ENCODE results near the gene HOXB8. TPM values are rescaled to one million over a fixed set of nuclear protein-coding genes. Genes with fewer than 3 reads are reported as not detected.

HOXB8 gene
- total RNA-seq, 1 donor from 2014 or later: not detected

DNA sequence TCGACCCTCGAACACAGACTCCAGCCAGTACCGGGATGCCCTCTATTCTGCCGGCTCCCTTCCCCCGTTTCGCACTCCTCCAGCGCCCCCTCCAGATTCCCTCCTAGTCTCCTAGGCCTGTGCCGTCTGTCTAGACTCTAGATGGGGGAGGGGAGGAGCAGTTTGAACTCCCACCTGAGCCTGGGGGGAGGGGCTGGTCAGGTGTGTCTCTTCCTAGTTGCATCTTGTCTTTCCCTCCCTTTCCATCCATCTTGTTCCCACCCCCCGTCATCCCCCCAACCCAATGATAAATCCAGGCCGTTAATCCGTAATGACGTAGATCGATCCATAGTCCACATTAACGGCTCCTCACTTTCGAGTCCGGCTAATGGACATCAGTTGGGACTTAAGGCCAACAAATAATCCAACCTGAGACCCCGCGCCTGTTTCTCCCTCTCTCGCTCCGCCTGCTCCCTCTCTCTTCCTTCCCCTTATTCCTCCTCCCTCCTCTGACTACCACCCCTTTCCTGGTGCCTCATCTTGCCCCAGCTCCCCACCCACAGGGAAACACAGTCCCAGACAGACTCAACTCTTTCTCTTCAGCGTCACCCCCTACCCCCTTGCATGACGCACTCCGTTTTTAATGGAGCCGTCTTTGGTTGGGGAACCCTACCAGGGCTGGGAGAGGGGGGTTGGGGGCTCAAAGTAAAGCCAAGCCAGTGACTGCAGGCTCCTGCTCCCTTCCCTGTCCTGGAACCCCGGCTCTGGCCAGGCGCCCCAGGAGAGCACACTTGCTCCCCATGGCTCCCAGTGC lies 18.2 kb downstream of the HOXB8 start:
- Histone ChIP-seq H3K27me3 (ENCODE audit: control insufficient read depth in 3 of 3, insufficient read depth in 3 of 3, low read length in 3 of 3) (peaks cover 87 to 95% (median 92%) of the 10 kb centered on the region in 3 donors), H3K36me3 (ENCODE audit: control insufficient read depth in 3 of 3, insufficient read depth in 3 of 3, low read length in 3 of 3) (no peaks in the 10 kb centered on the region), H3K27ac (ENCODE audit: low read depth, low read length) (no peak overlapping the region), H3K9me3 (ENCODE audit: control insufficient read depth in 3 of 3, low read length in 3 of 3) (no peaks in the 10 kb centered on the region), H3K4me1 (ENCODE audit: control insufficient read depth in 3 of 3, insufficient read depth in 3 of 3, low read length in 3 of 3) (peaks cover 12 to 30% (median 28%) of the 10 kb centered on the region in 3 donors), H3K4me3 (ENCODE audit: low read length in 3 of 3) (peak overlapping the region; percentile 35 to 66 (median 41)), H3K9ac (ENCODE audit: low read depth in 1 of 3, low read length in 3 of 3) (peak overlapping the region; percentile 50 to 62 (median 57))

DNA sequence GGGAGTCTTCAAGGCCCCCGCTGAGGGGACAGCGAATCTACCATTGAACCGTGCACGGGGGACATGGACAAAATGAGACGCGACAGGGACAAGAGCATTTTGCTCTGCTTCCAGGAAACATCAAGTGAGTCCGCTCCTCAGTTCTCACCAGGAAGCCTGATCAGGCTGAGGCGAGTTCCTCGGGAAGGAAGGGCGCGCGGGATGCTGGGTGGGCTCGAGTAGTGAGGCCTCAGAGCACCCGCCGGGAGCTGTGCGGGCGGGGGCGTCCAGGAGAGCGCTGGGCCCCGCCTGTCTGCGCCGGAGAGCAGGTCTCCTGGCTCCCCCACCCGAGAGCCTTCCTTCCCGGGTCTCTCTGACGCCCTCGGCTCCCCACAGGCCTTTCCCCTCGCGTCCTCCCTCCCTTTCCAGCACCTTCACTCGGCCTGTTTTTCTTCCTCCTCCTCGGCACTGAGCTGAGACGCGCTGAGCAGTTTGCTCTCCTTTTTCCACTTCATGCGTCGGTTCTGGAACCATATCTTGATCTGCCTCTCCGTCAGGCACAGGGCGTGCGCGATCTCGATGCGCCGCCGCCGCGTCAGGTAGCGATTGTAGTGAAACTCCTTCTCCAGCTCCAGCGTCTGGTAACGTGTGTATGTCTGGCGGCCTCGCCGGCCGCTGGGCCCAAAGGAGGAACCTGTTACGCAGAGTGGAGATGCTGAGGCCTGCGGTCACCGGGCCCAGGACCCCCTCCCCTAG lies 18.9 kb downstream of the HOXB8 start:
- no peak overlapping the region for H3K27ac ChIP-seq (ENCODE audit: low read depth, low read length)
- H3K27me3 ChIP-seq (ENCODE audit: control insufficient read depth in 3 of 3, insufficient read depth in 3 of 3, low read length in 3 of 3): peaks cover 86 to 94% (median 92%) of the 10 kb centered on the region in 3 donors
- H3K9ac ChIP-seq (ENCODE audit: low read depth in 1 of 3, low read length in 3 of 3): no peak overlapping the region
- H3K4me3 ChIP-seq (ENCODE audit: low read length in 3 of 3): no peak overlapping the region
- no peaks in the 10 kb centered on the region for H3K9me3 ChIP-seq (ENCODE audit: control insufficient read depth in 3 of 3, low read length in 3 of 3)
- H3K36me3 ChIP-seq (ENCODE audit: control insufficient read depth in 3 of 3, insufficient read depth in 3 of 3, low read length in 3 of 3): no peaks in the 10 kb centered on the region
- H3K4me1 ChIP-seq (ENCODE audit: control insufficient read depth in 3 of 3, insufficient read depth in 3 of 3, low read length in 3 of 3): peaks cover 12 to 30% (median 28%) of the 10 kb centered on the region in 3 donors

DNA sequence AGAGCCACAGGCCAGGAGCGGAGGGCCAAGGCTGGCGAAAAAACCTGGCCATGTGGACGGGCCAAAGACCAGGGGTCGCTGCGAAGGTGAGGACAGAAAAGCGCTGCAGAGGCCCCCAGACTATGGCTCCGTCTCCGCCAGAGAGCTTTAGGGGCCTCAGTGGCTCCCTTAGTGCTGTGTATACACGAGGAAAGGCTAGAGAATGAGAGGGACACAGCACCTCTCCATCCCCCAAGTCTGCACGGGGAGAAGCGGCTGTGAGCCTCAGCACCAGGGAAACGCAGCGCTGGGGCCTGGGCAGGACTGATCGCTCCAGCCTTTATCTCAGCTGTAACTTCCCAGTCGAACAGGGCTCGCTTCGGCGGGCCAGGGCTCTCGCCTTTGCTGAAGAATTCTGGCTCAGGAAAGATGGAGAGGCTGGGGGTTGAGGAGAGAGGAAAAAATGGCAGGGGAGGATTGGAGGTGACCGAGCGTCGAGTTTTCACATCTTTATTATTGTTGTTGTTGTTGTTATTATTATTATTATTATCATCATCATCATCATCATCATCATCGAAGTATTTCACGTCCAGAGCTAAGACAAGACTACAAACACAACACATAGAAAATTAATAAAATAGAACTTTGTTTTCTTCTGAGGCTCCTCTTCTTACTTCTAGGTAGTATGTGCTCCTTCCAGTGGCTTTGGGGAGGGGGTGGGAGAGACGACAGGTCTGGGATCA lies 19.7 kb downstream of the HOXB8 start:
- Histone ChIP-seq H3K9me3 (ENCODE audit: control insufficient read depth in 3 of 3, low read length in 3 of 3) (no peaks in the 10 kb centered on the region), H3K27me3 (ENCODE audit: control insufficient read depth in 3 of 3, insufficient read depth in 3 of 3, low read length in 3 of 3) (peaks cover 86 to 94% (median 92%) of the 10 kb centered on the region in 3 donors), H3K4me3 (ENCODE audit: low read length in 3 of 3) (no peak overlapping the region), H3K27ac (ENCODE audit: low read depth, low read length) (no peak overlapping the region), H3K9ac (ENCODE audit: low read depth in 1 of 3, low read length in 3 of 3) (no peak overlapping the region), H3K36me3 (ENCODE audit: control insufficient read depth in 3 of 3, insufficient read depth in 3 of 3, low read length in 3 of 3) (no peaks in the 10 kb centered on the region), H3K4me1 (ENCODE audit: control insufficient read depth in 3 of 3, insufficient read depth in 3 of 3, low read length in 3 of 3) (peaks cover 12 to 30% (median 28%) of the 10 kb centered on the region in 3 donors)

DNA sequence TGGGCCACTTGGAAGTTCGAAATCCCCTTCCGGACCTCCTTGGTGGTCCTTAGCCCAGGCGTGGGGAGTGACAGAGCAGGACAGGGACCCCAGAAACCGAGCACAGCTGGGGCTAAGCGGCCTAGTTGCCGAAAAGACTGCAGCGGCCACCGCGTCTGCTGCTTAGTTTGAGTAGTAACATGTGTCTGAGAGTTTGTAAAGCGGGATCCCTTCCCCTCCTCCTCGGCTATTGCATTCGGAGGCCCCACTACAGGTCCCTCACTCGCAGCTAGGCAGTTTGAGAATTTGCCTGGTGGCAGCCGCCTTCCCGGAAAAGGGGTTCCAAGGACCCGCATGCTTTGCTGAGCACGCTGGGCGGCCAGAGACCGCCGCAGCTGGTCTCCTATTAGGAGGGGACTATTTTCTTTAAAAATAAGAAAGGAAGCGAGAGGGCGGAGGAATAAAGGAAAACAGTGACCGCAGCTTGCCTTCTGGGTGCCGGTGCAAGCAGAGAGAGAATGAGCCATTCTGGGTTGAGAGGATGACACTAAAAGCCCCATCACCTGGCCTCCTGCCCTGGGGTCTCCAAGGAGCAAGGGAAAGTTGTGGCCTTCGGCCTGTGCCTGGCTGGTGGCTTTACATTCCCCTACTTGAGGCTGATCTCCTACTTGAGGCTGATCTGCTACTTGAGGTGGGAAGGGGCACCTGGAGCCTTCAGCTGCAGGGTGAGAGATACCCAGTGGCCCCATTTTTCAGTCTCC lies 20.4 kb downstream of the HOXB8 start:
- Histone ChIP-seq H3K4me1 (ENCODE audit: control insufficient read depth in 3 of 3, insufficient read depth in 3 of 3, low read length in 3 of 3) (peaks cover 12 to 30% (median 28%) of the 10 kb centered on the region in 3 donors), H3K9me3 (ENCODE audit: control insufficient read depth in 3 of 3, low read length in 3 of 3) (no peaks in the 10 kb centered on the region), H3K36me3 (ENCODE audit: control insufficient read depth in 3 of 3, insufficient read depth in 3 of 3, low read length in 3 of 3) (no peaks in the 10 kb centered on the region), H3K4me3 (ENCODE audit: low read length in 3 of 3) (no peak overlapping the region), H3K27ac (ENCODE audit: low read depth, low read length) (no peak overlapping the region), H3K27me3 (ENCODE audit: control insufficient read depth in 3 of 3, insufficient read depth in 3 of 3, low read length in 3 of 3) (peaks cover 83 to 92% (median 91%) of the 10 kb centered on the region in 3 donors), H3K9ac (ENCODE audit: low read depth in 1 of 3, low read length in 3 of 3) (no peak overlapping the region)

DNA sequence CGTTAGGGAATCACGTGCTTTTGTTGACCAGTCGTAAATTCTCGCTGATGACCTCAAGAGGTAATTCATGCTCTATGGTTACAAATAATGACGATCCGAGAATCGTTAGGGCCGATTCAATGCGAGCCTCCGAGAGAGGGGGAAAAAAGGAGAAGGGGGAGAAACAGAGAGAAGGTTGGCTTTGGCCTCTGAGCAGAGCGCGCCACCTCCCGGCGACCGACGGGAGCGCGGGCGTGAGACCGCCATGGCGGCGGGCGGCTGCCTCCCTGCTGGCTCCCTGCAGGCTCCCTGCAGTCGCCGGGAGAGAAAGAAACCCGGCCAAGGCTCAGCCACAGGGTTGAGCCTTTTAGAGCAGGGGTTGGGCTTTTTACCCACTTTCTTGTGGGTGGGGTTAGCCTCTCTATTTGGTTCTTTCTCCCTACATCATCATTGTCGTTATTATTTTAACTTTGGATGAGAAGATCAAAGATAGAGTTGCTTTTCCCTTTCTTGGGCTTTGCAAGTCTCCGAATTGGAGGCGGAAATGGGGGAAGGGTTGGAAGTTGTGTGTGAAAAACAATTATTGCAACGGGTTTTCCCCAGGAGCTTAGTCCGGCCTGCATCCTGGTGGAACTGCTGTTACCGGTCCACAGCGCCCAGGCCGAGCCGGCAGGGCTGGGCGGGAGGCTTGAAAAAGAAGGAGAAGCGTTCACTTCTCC lies 21.1 kb downstream of the HOXB8 start:
- Histone ChIP-seq H3K36me3 (ENCODE audit: control insufficient read depth in 3 of 3, insufficient read depth in 3 of 3, low read length in 3 of 3) (no peaks in the 10 kb centered on the region), H3K27ac (ENCODE audit: low read depth, low read length) (no peak overlapping the region), H3K27me3 (ENCODE audit: control insufficient read depth in 3 of 3, insufficient read depth in 3 of 3, low read length in 3 of 3) (peaks cover 80 to 91% (median 90%) of the 10 kb centered on the region in 3 donors), H3K4me1 (ENCODE audit: control insufficient read depth in 3 of 3, insufficient read depth in 3 of 3, low read length in 3 of 3) (peaks cover 12 to 30% (median 28%) of the 10 kb centered on the region in 3 donors), H3K4me3 (ENCODE audit: low read length in 3 of 3) (peak overlapping the region in 1 of 3 donors; percentile 62), H3K9ac (ENCODE audit: low read depth in 1 of 3, low read length in 3 of 3) (no peak overlapping the region), H3K9me3 (ENCODE audit: control insufficient read depth in 3 of 3, low read length in 3 of 3) (no peaks in the 10 kb centered on the region)

DNA sequence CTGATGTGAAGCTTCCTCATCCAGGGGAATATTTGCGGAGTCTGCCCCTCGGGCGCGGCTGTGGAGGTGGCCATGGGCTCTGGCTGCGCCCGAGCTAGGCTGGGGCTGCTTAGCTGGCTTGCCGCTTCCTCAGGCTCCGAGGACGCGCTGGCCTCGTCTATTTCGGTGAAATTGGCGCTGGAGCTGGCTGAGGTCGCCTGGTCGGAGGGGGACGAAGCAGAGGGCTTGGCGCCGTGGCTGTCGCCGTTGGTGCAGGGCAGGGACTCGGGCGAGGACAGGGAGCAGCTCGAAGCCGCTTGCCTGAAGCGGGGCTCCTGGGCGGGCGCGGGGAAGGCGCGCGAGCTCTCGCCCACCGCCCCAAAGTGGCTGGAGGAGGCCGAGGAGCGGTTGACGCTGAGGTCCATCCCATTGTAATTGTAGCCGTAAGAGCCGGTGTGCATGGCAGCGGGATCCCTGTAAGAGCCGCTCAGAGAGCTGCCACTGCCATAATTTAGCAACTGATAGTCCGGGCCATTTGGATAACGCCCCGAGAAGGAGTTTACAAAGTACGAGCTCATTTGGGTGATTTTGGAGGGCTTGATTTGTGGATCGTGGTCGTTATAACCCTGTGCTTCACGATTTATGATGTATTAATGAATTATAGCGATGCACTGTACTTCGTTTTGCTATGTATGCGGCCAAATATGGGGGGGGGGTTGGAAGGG lies 21.8 kb downstream of the HOXB8 start, which contains the start of gene HOXB5:
Gene HOXB5 (minus strand): TSS at position 654 of the 704 bp plus-strand sequence. CDS start 97 bp downstream, at position 557.
- H3K4me3 ChIP-seq (ENCODE audit: low read length in 3 of 3): peak within 1 kb of the TSS; percentile 11 to 62 (median 45)
- no peak within 1 kb of the TSS for H3K27ac ChIP-seq (ENCODE audit: low read depth, low read length)
- H3K4me1 ChIP-seq (ENCODE audit: control insufficient read depth in 3 of 3, insufficient read depth in 3 of 3, low read length in 3 of 3): peaks cover 12 to 30% (median 24%) of the 10 kb centered on the region in 3 donors
- no peaks in the 10 kb centered on the region for H3K9me3 ChIP-seq (ENCODE audit: control insufficient read depth in 3 of 3, low read length in 3 of 3)
- H3K36me3 ChIP-seq (ENCODE audit: control insufficient read depth in 3 of 3, insufficient read depth in 3 of 3, low read length in 3 of 3): no peaks in the 10 kb centered on the region
- peak within 1 kb of the TSS in 1 of 3 donors; percentile 45 for H3K9ac ChIP-seq (ENCODE audit: low read depth in 1 of 3, low read length in 3 of 3)
- peaks cover 74 to 91% (median 86%) of the 10 kb centered on the region in 3 donors for H3K27me3 ChIP-seq (ENCODE audit: control insufficient read depth in 3 of 3, insufficient read depth in 3 of 3, low read length in 3 of 3)

DNA sequence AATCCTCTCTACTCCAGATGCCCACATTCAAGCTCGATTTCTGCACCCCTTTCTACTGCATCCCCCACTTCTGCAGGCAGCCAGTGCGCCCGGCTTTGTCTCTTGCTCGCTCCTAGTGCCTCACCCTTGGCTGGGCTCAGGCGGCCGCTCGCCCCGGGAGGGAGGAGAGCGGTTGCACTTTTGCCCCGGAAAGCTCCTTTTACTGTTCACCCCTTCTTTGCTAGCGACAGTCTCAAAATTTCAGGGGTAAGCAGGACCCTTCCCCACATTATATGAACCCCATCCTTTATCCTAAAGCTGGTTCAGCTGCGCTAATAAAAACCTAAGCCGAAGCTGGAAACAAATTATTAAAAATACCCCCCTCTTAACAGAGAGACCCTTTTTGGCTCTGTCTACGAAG lies 22.5 kb downstream of the HOXB8 start:
- H3K9ac ChIP-seq (ENCODE audit: low read depth in 1 of 3, low read length in 3 of 3): no peak overlapping the region
- no peaks in the 10 kb centered on the region for H3K36me3 ChIP-seq (ENCODE audit: control insufficient read depth in 3 of 3, insufficient read depth in 3 of 3, low read length in 3 of 3)
- H3K9me3 ChIP-seq (ENCODE audit: control insufficient read depth in 3 of 3, low read length in 3 of 3): no peaks in the 10 kb centered on the region
- H3K4me3 ChIP-seq (ENCODE audit: low read length in 3 of 3): no peak overlapping the region
- peaks cover 67 to 91% (median 85%) of the 10 kb centered on the region in 3 donors for H3K27me3 ChIP-seq (ENCODE audit: control insufficient read depth in 3 of 3, insufficient read depth in 3 of 3, low read length in 3 of 3)
- peaks cover 10 to 25% (median 17%) of the 10 kb centered on the region in 3 donors for H3K4me1 ChIP-seq (ENCODE audit: control insufficient read depth in 3 of 3, insufficient read depth in 3 of 3, low read length in 3 of 3)
- no peak overlapping the region for H3K27ac ChIP-seq (ENCODE audit: low read depth, low read length)

DNA sequence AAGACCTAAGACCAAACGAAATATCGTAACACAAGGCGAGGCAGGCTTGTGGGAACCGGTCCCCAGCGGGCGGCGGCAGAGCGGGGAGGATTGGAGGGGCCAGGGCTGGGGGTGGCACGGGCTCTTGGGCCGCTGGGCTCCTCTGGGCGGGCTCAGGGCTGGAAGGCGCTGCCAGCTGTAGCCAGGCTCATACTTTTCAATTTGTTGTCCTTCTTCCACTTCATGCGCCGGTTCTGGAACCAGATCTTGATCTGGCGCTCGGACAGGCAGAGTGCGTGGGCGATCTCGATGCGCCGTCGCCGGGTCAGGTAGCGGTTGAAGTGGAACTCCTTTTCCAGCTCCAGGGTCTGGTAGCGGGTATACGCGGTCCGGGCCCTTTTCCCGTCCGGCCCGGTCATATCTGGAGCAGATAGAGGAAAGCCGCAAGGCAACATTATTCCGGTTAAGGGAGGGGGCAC lies 23.0 kb downstream of the HOXB8 start:
- H3K27me3 ChIP-seq (ENCODE audit: control insufficient read depth in 3 of 3, insufficient read depth in 3 of 3, low read length in 3 of 3): peaks cover 66 to 91% (median 84%) of the 10 kb centered on the region in 3 donors

More for the DNA sequence above, 23.0 kb downstream of the HOXB8 start:
- H3K27ac ChIP-seq (ENCODE audit: low read depth, low read length): no peak overlapping the region
- no peaks in the 10 kb centered on the region for H3K9me3 ChIP-seq (ENCODE audit: control insufficient read depth in 3 of 3, low read length in 3 of 3)
- H3K4me1 ChIP-seq (ENCODE audit: control insufficient read depth in 3 of 3, insufficient read depth in 3 of 3, low read length in 3 of 3): peaks cover 6 to 24% (median 12%) of the 10 kb centered on the region in 3 donors
- no peak overlapping the region for H3K9ac ChIP-seq (ENCODE audit: low read depth in 1 of 3, low read length in 3 of 3)
- H3K4me3 ChIP-seq (ENCODE audit: low read length in 3 of 3): no peak overlapping the region
- no peaks in the 10 kb centered on the region for H3K36me3 ChIP-seq (ENCODE audit: control insufficient read depth in 3 of 3, insufficient read depth in 3 of 3, low read length in 3 of 3)

Measured in skeletal muscle tissue (tissue), 4 donors.